Endodermal cell (in vitro differentiated cells): ENCODE data around the gene ALG14. TPM values are rescaled to one million over a fixed set of nuclear protein-coding genes. Genes with fewer than 3 reads are reported as not detected.
"Not testable (repeated sequence)": the region's sequence is repeated elsewhere in the genome, so short reads cannot be mapped to it uniquely, and the experiment has no call there.

Experiments
- DNase-seq: peaks from one replicate; pipeline ENCODE4 v3.0.0-alpha.2; 2017
- H3K27ac ChIP-seq: 2 replicates; pipeline ENCODE4 v1.5.1; 2013; ENCODE audit warnings: mild to moderate bottlenecking, low read depth, low read length, moderate library complexity
- H3K27me3 ChIP-seq: 2 replicates; pipeline ENCODE4 v1.6.1; 2013; ENCODE audit warnings: mild to moderate bottlenecking, low read length, moderate library complexity; ENCODE audit not compliant: insufficient read depth, control insufficient read depth, poor library complexity, severe bottlenecking
- H3K36me3 ChIP-seq: 2 replicates; pipeline ENCODE4 v1.7.0; 2013; ENCODE audit warnings: mild to moderate bottlenecking, low read length, moderate library complexity; ENCODE audit not compliant: control insufficient read depth, insufficient read depth
- H3K4me1 ChIP-seq: one replicate; pipeline ENCODE4 v1.7.0; 2013; ENCODE audit warnings: low read length; ENCODE audit not compliant: control insufficient read depth, insufficient read depth
- H3K4me3 ChIP-seq: 2 replicates; pipeline ENCODE4 v1.5.1; 2013; ENCODE audit warnings: mild to moderate bottlenecking, low read length, moderate library complexity
- H3K9ac ChIP-seq: 2 replicates; pipeline ENCODE4 v1.6.1; 2013; ENCODE audit warnings: mild to moderate bottlenecking, low read length, moderate library complexity; ENCODE audit not compliant: poor library complexity, severe bottlenecking; ENCODE audit errors: extremely low read depth
- H3K9me3 ChIP-seq: 2 replicates; pipeline ENCODE4 v1.6.1; 2013; ENCODE audit warnings: mild to moderate bottlenecking, low read length, moderate library complexity; ENCODE audit not compliant: control insufficient read depth
- H3K27ac Mint-ChIP-seq: 2 replicates; pipeline ENCODE4 v1.8.0; 2020; ENCODE audit warnings: mixed read lengths
- H3K27me3 Mint-ChIP-seq: 2 replicates; pipeline ENCODE4 v1.8.0; 2021; ENCODE audit warnings: mild to moderate bottlenecking, mixed read lengths; ENCODE audit not compliant: insufficient read depth
- H3K36me3 Mint-ChIP-seq: 2 replicates; pipeline ENCODE4 v1.8.0; 2020; ENCODE audit warnings: low read depth, mixed read lengths
- H3K4me1 Mint-ChIP-seq: 2 replicates; pipeline ENCODE4 v1.8.0; 2020; ENCODE audit warnings: mixed read lengths
- H3K4me3 Mint-ChIP-seq: 2 replicates; pipeline ENCODE4 v1.8.0; 2020; ENCODE audit warnings: mild to moderate bottlenecking, moderate library complexity, mixed read lengths
- H3K9me3 Mint-ChIP-seq: 2 replicates; pipeline ENCODE4 v1.8.0; 2020; ENCODE audit warnings: mild to moderate bottlenecking, mixed read lengths
- CTCF ChIP-seq: fragments of 200-600 bp; sonication (generic); conservative IDR thresholded peaks from 2 replicates; pipeline ENCODE4 v1.5.0; 2021; ENCODE audit warnings: antibody characterized with exemption, mild to moderate bottlenecking
- WGBS, 2 experiments: methylation state at CpG; one replicate each; pipeline versions ENCODE4 v1.1.5 to v1.1.7; 2013; ENCODE audit warnings: missing lambda C conversion rate in 2 of 2, mixed read lengths in 1 of 2; ENCODE audit not compliant: insufficient coverage in 1 of 2, insufficient read length in 1 of 2; 5-methylcytosine and 5-hydroxymethylcytosine counted together
- total RNA-seq, 2 donors: library from RNA; stranded (reverse); fragmentation: NEBNext Ultra II Directional in 1 of 2; extraction: Animal tissue kit (Norgen Biotek cat#: 25700) in 1 of 2; gene quantifications; 2 replicates in 1 of 2; 3 replicates in 1 of 2; pipeline ENCODE4 v1.2.1, GENCODE V29; 2021

Gene ALG14
- total RNA-seq, 2 donors from 2014 or later = 5.9 to 7.0 TPM

- Mint-ChIP-seq H3K4me3 (no peak overlapping the region), H3K9me3 (peaks cover 26% of the 10 kb centered on the region), H3K36me3 (peaks cover 7% of the 10 kb centered on the region), H3K4me1 (no peaks in the 10 kb centered on the region), H3K27ac (no peak overlapping the region), H3K27me3 (no peaks in the 10 kb centered on the region)
- no peak for DNase-seq
- Histone ChIP-seq H3K4me3 (no peak overlapping the region), H3K4me1 (no peaks in the 10 kb centered on the region), H3K9me3 (peaks cover 31% of the 10 kb centered on the region), H3K27me3 (no peaks in the 10 kb centered on the region), H3K9ac (no peak overlapping the region), H3K36me3 (no peaks in the 10 kb centered on the region), H3K27ac (no peak overlapping the region)
- no peak for TF ChIP-seq CTCF
- 93 to 100% methylated on average over 1 to 2 of the region's 2 CpGs for WGBS, 2 experiments
Measured at GRCh38 chr1:95094923-95095322, 22.2 kb upstream of the ALG14 start.

GRCh38 chr1:95093296-95093695, 20.5 kb upstream of the ALG14 start:
- TF ChIP-seq CTCF = no peak
- Histone ChIP-seq H3K27me3 (no peaks in the 10 kb centered on the region), H3K4me1 (no peaks in the 10 kb centered on the region), H3K36me3 (no peaks in the 10 kb centered on the region), H3K4me3 (no peak overlapping the region), H3K27ac (no peak overlapping the region), H3K9me3 (peaks cover 39% of the 10 kb centered on the region), H3K9ac (no peak overlapping the region)
- Mint-ChIP-seq H3K27me3 (no peaks in the 10 kb centered on the region), H3K4me1 (no peaks in the 10 kb centered on the region), H3K4me3 (no peak overlapping the region), H3K9me3 (peaks cover 33% of the 10 kb centered on the region), H3K27ac (peak overlapping the region; percentile 37), H3K36me3 (peaks cover 7% of the 10 kb centered on the region)
- 29 to 51% methylated on average over 1 of the region's 1 CpG for WGBS, 2 experiments
- no peak for DNase-seq

- not testable (repeated sequence) for H3K27me3 Mint-ChIP-seq, H3K4me1 Mint-ChIP-seq, H3K9ac ChIP-seq, DNase-seq, H3K4me3 Mint-ChIP-seq, H3K27ac Mint-ChIP-seq, H3K4me1 ChIP-seq, H3K27me3 ChIP-seq, H3K4me3 ChIP-seq, H3K36me3 ChIP-seq, H3K36me3 Mint-ChIP-seq, H3K27ac ChIP-seq
- peaks cover 33% of the 10 kb centered on the region for H3K9me3 Mint-ChIP-seq
- H3K9me3 ChIP-seq = peaks cover 39% of the 10 kb centered on the region
Measured at GRCh38 chr1:95092891-95093290, 20.1 kb upstream of the ALG14 start.

- not testable (repeated sequence) for H3K36me3 ChIP-seq, H3K27me3 Mint-ChIP-seq, DNase-seq, H3K36me3 Mint-ChIP-seq, H3K9ac ChIP-seq, H3K27ac Mint-ChIP-seq, H3K4me1 ChIP-seq, H3K27me3 ChIP-seq, H3K4me3 ChIP-seq, H3K4me3 Mint-ChIP-seq, H3K27ac ChIP-seq, H3K4me1 Mint-ChIP-seq
- peaks cover 39% of the 10 kb centered on the region for H3K9me3 ChIP-seq
- H3K9me3 Mint-ChIP-seq = peaks cover 33% of the 10 kb centered on the region
- 92 to 98% methylated on average over 2 to 28 of the region's 28 CpGs for WGBS, 2 experiments
Measured at GRCh38 chr1:95091290-95091689, 18.5 kb upstream of the ALG14 start.
